Esophagus muscularis mucosa (tissue), 4 donors: ENCODE measurements around the gene MCM5. TPM values are rescaled to one million over a fixed set of nuclear protein-coding genes. Genes with fewer than 3 reads are reported as not detected.

Experiments used
- DNase-seq: peaks from one replicate; pipeline ENCODE4 v3.0.0-alpha.2; 2017; ENCODE audit errors: extremely low spot score
- H3K27ac ChIP-seq, 4 donors: fragments of 200-600 bp; sonication (generic); replicated peaks in 1 of 4; 1 replicate in 3 of 4; 2 replicates in 1 of 4; pipeline ENCODE4 v1.5.1; 2016 to 2019; ENCODE audit warnings: mild to moderate bottlenecking in 1 of 4
- H3K27me3 ChIP-seq, 4 donors: fragments of 200-600 bp; sonication (generic); one replicate each; pipeline versions ENCODE4 v1.5.1 to v1.6.0; 2016 to 2019
- H3K36me3 ChIP-seq, 4 donors: fragments of 200-600 bp; sonication (generic); one replicate each; pipeline ENCODE4 v1.5.1; 2016 to 2019
- H3K4me1 ChIP-seq, 4 donors: fragments of 200-600 bp; sonication (generic); one replicate each; pipeline ENCODE4 v1.5.1; 2016 to 2019
- H3K4me3 ChIP-seq, 4 donors: fragments of 200-600 bp; sonication (generic); 1 replicate in 2 of 4; 2 replicates in 2 of 4; pipeline ENCODE4 v1.5.1; 2016 to 2019; ENCODE audit warnings: mild to moderate bottlenecking in 4 of 4, moderate library complexity in 1 of 4
- H3K9me3 ChIP-seq, 4 donors: fragments of 200-600 bp; sonication (generic); 1 replicate in 3 of 4; 2 replicates in 1 of 4; pipeline ENCODE4 v1.5.1; 2016 to 2019
- EP300 ChIP-seq: sonication (generic); formaldehyde crosslinking; IDR thresholded peaks from one replicate; pipeline ENCODE4 v1.6.1; 2017; ENCODE audit warnings: antibody characterized with exemption
- POLR2A ChIP-seq: fragments of 450-650 bp; IDR thresholded peaks from one replicate; pipeline ENCODE4 v1.6.1; 2017; ENCODE audit warnings: antibody characterized with exemption, moderate library complexity, mild to moderate bottlenecking, low read depth
- POLR2AphosphoS5 ChIP-seq, 2 donors: sonication (generic); formaldehyde crosslinking; IDR thresholded peaks; one replicate each; pipeline ENCODE4 v1.6.1; 2017; ENCODE audit warnings: antibody characterized with exemption in 2 of 2
- WGBS: methylation state at CpG from one replicate; pipeline ENCODE4 v1.1.5; 2018; 5-methylcytosine and 5-hydroxymethylcytosine counted together
- intact Hi-C: fragments of 100-400 bp; cut with DNase I; formaldehyde crosslinking; loops from one replicate; pipeline ENCODE4 v1.15.1; 2023
- total RNA-seq, 4 donors: library from RNA; depleted of rRNA; stranded (reverse); fragments of >200 nt; gene quantifications; one replicate each; pipeline versions ENCODE4 v1.1.0 to v1.2.1, GENCODE V29; 2016
- TF ChIP-seq, protein P1 (sequence below), 3 experiments: fragments of 200-600 bp in 2 of 3; fragments of 450-650 bp in 1 of 3; sonication (generic) in 2 of 3; IDR thresholded peaks; one replicate each; pipeline ENCODE4 v1.5.1; 2017 to 2019; ENCODE audit warnings: antibody characterized with exemption in 3 of 3, mild to moderate bottlenecking in 2 of 3, moderate library complexity in 1 of 3

Gene MCM5
- 10 to 100 TPM in 3 of 4 donors, 1 to 10 TPM in 1; 9.1 to 22.2 (median 16.4) TPM for total RNA-seq

DNA sequence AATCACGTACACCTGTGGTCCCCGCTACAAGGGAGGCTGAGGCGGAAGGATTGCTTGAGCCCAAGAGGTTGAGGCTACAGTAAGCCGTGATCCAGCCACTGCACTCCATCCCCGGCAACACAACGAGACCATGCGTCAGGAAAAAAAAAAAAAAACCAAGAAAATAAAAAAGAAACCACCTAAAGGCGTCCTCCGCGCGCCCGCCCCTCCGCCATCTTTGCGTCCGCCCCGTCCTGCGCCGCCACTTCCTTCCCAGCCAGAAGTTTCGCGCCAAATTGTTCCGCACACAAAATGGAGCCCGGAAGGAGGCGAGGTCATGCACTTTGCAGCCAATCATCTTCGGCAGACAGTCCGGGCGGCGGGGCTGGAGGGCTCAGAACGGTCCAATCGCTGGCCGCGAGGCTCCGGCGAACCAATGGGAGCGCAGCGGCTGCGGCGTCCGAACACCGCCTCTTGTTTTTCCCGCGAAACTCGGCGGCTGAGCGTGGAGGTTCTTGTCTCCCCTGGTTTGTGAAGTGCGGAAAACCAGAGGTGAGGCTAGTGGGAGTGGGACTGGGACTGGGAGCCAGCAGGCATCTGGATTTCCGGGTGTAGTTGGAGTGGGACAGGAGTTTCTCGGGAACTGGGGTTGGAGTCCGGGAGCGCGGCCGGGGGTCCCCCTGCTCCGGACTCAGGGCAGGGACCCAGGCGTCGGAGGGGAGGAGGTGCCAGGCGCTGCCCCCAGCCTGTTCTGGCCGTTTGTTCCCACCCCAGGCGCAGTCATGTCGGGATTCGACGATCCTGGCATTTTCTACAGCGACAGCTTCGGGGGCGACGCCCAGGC lies at the start of gene MCM5:
Gene MCM5 (plus strand): TSS at position 463 of the 823 bp plus-strand sequence. CDS start 299 bp downstream, at position 762.
- Histone ChIP-seq H3K9me3 (no peaks in the 10 kb centered on the region), H3K4me3 (peak within 1 kb of the TSS; percentile 74 to 90 (median 84)), H3K27ac (peak within 1 kb of the TSS; percentile 46 to 76 (median 66)), H3K27me3 (no peaks in the 10 kb centered on the region), H3K4me1 (peaks cover 8 to 20% (median 16%) of the 10 kb centered on the region in 4 donors), H3K36me3 (peaks cover 0 to 33% (median 19%) of the 10 kb centered on the region in 4 donors)
- TF ChIP-seq, protein P1, sequence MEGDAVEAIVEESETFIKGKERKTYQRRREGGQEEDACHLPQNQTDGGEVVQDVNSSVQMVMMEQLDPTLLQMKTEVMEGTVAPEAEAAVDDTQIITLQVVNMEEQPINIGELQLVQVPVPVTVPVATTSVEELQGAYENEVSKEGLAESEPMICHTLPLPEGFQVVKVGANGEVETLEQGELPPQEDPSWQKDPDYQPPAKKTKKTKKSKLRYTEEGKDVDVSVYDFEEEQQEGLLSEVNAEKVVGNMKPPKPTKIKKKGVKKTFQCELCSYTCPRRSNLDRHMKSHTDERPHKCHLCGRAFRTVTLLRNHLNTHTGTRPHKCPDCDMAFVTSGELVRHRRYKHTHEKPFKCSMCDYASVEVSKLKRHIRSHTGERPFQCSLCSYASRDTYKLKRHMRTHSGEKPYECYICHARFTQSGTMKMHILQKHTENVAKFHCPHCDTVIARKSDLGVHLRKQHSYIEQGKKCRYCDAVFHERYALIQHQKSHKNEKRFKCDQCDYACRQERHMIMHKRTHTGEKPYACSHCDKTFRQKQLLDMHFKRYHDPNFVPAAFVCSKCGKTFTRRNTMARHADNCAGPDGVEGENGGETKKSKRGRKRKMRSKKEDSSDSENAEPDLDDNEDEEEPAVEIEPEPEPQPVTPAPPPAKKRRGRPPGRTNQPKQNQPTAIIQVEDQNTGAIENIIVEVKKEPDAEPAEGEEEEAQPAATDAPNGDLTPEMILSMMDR (IDR thresholded peaks at IDR 0.05): no peak
- TF ChIP-seq EP300 (no peak), POLR2A (no peak), POLR2AphosphoS5 (IDR thresholded peaks at IDR 0.05) (peak; percentile 67 to 86)
- 4% methylated on average over 31 of the region's 64 CpGs for WGBS
- intact Hi-C loops: no loop called here
- peak; percentile 99 for DNase-seq

DNA sequence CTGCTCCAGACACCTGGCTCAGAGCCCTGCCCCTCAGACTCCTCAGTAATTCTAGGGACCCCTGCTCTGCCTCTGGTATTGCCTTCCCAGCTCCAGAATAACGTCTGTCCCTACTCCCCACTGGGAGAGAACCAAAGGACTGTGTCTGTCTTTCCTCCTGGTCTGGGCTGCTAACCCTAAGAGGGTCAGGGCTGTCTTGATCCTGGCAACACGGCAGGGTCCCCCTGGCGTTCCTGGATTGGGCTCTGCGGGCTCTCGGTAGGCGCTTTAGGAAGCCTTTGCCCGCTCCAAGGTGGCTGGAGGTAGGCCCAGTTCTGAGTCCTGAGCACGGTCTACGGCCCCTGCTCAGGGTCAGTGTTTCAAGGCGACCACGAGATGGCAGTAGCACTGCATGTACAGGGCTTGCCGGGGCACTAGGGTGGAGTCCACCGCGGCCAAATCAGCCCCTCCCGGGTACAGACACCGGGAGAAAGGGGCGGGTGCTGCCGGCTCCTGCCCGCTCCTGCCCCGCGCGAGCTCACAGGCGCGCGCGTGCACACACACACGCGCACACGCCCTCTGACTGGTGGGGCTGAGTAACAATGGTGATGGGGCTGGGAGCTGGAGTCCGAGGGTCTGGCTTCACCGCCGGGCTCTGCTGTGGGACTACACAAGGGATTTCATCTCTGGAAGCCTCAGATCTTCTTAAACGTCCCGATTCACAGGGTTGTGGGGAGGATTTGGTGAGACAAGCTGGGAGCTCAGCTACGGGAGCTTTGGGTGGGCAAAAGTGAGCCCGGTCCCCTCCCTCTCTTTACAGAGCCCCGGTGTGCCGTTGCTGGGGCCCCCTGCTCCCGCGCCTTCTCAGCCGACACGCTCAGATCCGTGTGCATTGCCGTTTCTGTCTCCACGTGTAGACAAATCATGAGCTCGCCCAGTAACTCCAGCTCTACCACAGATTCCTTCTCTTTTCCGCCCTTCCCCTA lies 49.1 kb upstream of the MCM5 start:
- Histone ChIP-seq H3K4me1 (peaks cover 17 to 40% (median 34%) of the 10 kb centered on the region in 4 donors), H3K27me3 (no peaks in the 10 kb centered on the region), H3K36me3 (peaks cover 8 to 31% (median 28%) of the 10 kb centered on the region in 4 donors), H3K9me3 (no peaks in the 10 kb centered on the region), H3K4me3 (peak overlapping the region; percentile 60 to 67 (median 62)), H3K27ac (peak overlapping the region; percentile 84 to 88 (median 87))
- WGBS: 1% methylated on average over 21 of the region's 47 CpGs
- DNase-seq: peak; percentile 98
- intact Hi-C loops: loop anchor here (2.0 to 5.0 kb wide), 3 partner anchors 80 to 271 kb away; no protein-coding TSS in a partner anchor
- peak; percentile 81 for TF ChIP-seq POLR2AphosphoS5 (IDR thresholded peaks at IDR 0.05)
- TF ChIP-seq, protein P1 (IDR thresholded peaks at IDR 0.05): peak; percentile 89 to 95 (median 93)
- TF ChIP-seq POLR2A: no peak
- no peak for TF ChIP-seq EP300

- Histone ChIP-seq H3K4me1 (peaks cover 17 to 45% (median 34%) of the 10 kb centered on the region in 4 donors), H3K27me3 (no peaks in the 10 kb centered on the region), H3K4me3 (no peak overlapping the region), H3K9me3 (no peaks in the 10 kb centered on the region), H3K36me3 (peaks cover 0 to 15% (median 12%) of the 10 kb centered on the region in 4 donors), H3K27ac (peak overlapping the region; percentile 57 to 88 (median 86))
- DNase-seq: no peak
- intact Hi-C loops: loop anchor here (5.0 kb wide), 1 partner anchor 270 kb away; no protein-coding TSS in a partner anchor
- 38% methylated on average over 10 of the region's 19 CpGs for WGBS
- TF ChIP-seq EP300 (no peak), POLR2AphosphoS5 (IDR thresholded peaks at IDR 0.05) (peak; percentile 19 to 44), POLR2A (no peak)
- TF ChIP-seq, protein P1 (IDR thresholded peaks at IDR 0.05): peak in 2 of 3 experiments; percentile 23 to 32
Measured at GRCh38 chr22:35352214-35353111, 47.5 kb upstream of the MCM5 start.

DNA sequence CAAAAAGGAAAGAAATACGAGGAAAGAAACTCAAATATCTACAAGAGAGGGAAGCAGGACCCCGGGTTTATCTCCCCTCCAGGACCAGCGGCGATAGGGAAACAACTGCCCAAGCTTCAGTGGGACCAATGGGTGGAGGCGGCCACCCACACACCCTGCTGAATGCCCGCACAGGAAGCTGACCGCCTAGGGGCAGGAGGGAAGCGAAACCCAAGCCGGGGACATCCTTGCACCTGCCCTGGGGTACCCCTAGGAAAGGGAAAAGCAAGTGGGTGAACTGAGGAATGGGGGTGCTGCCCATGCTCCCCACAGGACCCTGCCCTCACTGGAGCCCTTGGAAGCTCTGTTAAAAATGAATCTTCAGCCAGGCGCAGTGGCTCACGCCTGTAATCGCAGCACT lies 46.6 kb upstream of the MCM5 start:
- 70% methylated on average over 12 of the region's 12 CpGs for whole genome bisulfite sequencing
- H3K4me3 ChIP-seq: no peak overlapping the region

More for the DNA sequence above, 46.6 kb upstream of the MCM5 start:
- no peaks in the 10 kb centered on the region for H3K27me3 ChIP-seq
- DNase-seq: no peak
- peak overlapping the region; percentile 57 to 88 (median 86) for H3K27ac ChIP-seq
- peaks cover 0 to 6% (median 3%) of the 10 kb centered on the region in 4 donors for H3K36me3 ChIP-seq
- no peaks in the 10 kb centered on the region for H3K9me3 ChIP-seq
- peaks cover 17 to 45% (median 34%) of the 10 kb centered on the region in 4 donors for H3K4me1 ChIP-seq
- intact Hi-C loops: loop anchor here (5.0 kb wide), 1 partner anchor 269 kb away; no protein-coding TSS in a partner anchor
- TF ChIP-seq, protein P1 (IDR thresholded peaks at IDR 0.05): no peak
- TF ChIP-seq POLR2AphosphoS5 (IDR thresholded peaks at IDR 0.05) (no peak), EP300 (no peak), POLR2A (no peak)
